Natural killer cell (primary cell): ENCODE results near the gene DGUOK. TPM values are rescaled to one million over a fixed set of nuclear protein-coding genes. Genes with fewer than 3 reads are reported as not detected.

ENCODE experiments used
- ATAC-seq, 3 donors: fragments of 150-1000 bp in 2 of 3; fragments of 200-7000 bp in 1 of 3; cut with Tn5 transposase; 1 replicate in 1 of 3; 2 replicates in 2 of 3; pipeline ENCODE4 v1.10.0; 2021; ENCODE audit warnings: mild to moderate bottlenecking in 2 of 3, moderate library complexity in 2 of 3
- DNase-seq, 2 donors: peaks; one replicate each; pipeline versions ENCODE4 v3.0.0 to v3.0.0-alpha.2; 2013 to 2021; ENCODE audit warnings: mixed read lengths in 1 of 2
- H3K27ac ChIP-seq: one replicate; pipeline ENCODE4 v1.5.1; 2013; ENCODE audit warnings: mild to moderate bottlenecking, low read length
- H3K27me3 ChIP-seq: one replicate; pipeline ENCODE4 v1.6.1; 2013; ENCODE audit warnings: low read length; ENCODE audit not compliant: control insufficient read depth, insufficient read depth
- H3K36me3 ChIP-seq: one replicate; pipeline ENCODE4 v1.6.1; 2013; ENCODE audit warnings: low read length; ENCODE audit not compliant: control insufficient read depth, insufficient read depth
- H3K4me1 ChIP-seq: one replicate; pipeline ENCODE4 v1.6.1; 2013; ENCODE audit warnings: low read length; ENCODE audit not compliant: control insufficient read depth, insufficient read depth
- H3K4me3 ChIP-seq: one replicate; pipeline ENCODE4 v1.5.1; 2013; ENCODE audit warnings: low read length
- H3K9me3 ChIP-seq: one replicate; pipeline ENCODE4 v1.6.1; 2013; ENCODE audit warnings: low read length; ENCODE audit not compliant: control insufficient read depth, insufficient read depth
- H3K27ac Mint-ChIP-seq, 2 donors: one replicate each; pipeline ENCODE4 v1.8.0; 2022; ENCODE audit warnings: mild to moderate bottlenecking in 2 of 2, mixed read lengths in 2 of 2, moderate library complexity in 1 of 2
- H3K27me3 Mint-ChIP-seq, 2 donors: one replicate each; pipeline ENCODE4 v1.8.0; 2022; ENCODE audit warnings: low read depth in 2 of 2, mixed read lengths in 2 of 2
- H3K36me3 Mint-ChIP-seq: one replicate; pipeline ENCODE4 v1.8.0; 2022; ENCODE audit warnings: mixed read lengths
- H3K4me1 Mint-ChIP-seq, 2 donors: one replicate each; pipeline ENCODE4 v1.8.0; 2022; ENCODE audit warnings: mixed read lengths in 2 of 2
- H3K4me3 Mint-ChIP-seq: one replicate; pipeline ENCODE4 v1.8.0; 2022; ENCODE audit warnings: mild to moderate bottlenecking, moderate library complexity, mixed read lengths
- H3K9me3 Mint-ChIP-seq, 2 donors: one replicate each; pipeline ENCODE4 v1.8.0; 2022; ENCODE audit warnings: mixed read lengths in 2 of 2
- WGBS: methylation state at CpG from one replicate; pipeline ENCODE4 v1.1.7; 2013; ENCODE audit warnings: missing lambda C conversion rate; ENCODE audit not compliant: insufficient coverage; 5-methylcytosine and 5-hydroxymethylcytosine counted together
- intact Hi-C: fragments of 100-400 bp; cut with micrococcal nuclease; formaldehyde crosslinking; loops from one replicate; pipeline ENCODE4 v1.14.2; 2022
- total RNA-seq, 4 donors: library from RNA; stranded (reverse); fragments of 120-200 nt in 1 of 4; gene quantifications; one replicate each; pipeline versions ENCODE4 v1.2.3 to v1.2.4, GENCODE V29; 2013 to 2022
- TF ChIP-seq, protein P1 (sequence below): fragments of 200-600 bp; IDR thresholded peaks from one replicate; pipeline ENCODE4 v1.8.0; 2022; ENCODE audit warnings: antibody characterized with exemption

Gene DGUOK
- total RNA-seq, 3 donors from 2014 or later (not counting 1 experiment from before 2014, with no cell fraction given) = 47.6 to 56.8 (median 54.8) TPM

- Histone ChIP-seq H3K4me3 (no peak overlapping the region), H3K27ac (no peak overlapping the region), H3K27me3 (no peaks in the 10 kb centered on the region), H3K4me1 (peaks cover 37% of the 10 kb centered on the region), H3K36me3 (no peaks in the 10 kb centered on the region), H3K9me3 (no peaks in the 10 kb centered on the region)
- ATAC-seq = no peak
- intact Hi-C loops = no loop called here
- Mint-ChIP-seq H3K27ac (no peak overlapping the region), H3K36me3 (no peaks in the 10 kb centered on the region), H3K4me3 (no peak overlapping the region), H3K27me3 (no peaks in the 10 kb centered on the region), H3K4me1 (peaks cover 27 to 37% of the 10 kb centered on the region in 2 donors), H3K9me3 (no peaks in the 10 kb centered on the region)
- TF ChIP-seq, protein P1, sequence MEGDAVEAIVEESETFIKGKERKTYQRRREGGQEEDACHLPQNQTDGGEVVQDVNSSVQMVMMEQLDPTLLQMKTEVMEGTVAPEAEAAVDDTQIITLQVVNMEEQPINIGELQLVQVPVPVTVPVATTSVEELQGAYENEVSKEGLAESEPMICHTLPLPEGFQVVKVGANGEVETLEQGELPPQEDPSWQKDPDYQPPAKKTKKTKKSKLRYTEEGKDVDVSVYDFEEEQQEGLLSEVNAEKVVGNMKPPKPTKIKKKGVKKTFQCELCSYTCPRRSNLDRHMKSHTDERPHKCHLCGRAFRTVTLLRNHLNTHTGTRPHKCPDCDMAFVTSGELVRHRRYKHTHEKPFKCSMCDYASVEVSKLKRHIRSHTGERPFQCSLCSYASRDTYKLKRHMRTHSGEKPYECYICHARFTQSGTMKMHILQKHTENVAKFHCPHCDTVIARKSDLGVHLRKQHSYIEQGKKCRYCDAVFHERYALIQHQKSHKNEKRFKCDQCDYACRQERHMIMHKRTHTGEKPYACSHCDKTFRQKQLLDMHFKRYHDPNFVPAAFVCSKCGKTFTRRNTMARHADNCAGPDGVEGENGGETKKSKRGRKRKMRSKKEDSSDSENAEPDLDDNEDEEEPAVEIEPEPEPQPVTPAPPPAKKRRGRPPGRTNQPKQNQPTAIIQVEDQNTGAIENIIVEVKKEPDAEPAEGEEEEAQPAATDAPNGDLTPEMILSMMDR = no peak
- DNase-seq = no peak
- 98% methylated on average over 7 of the region's 8 CpGs for WGBS
Observed at GRCh38 chr2:73968357-73968937, 41.8 kb downstream of the DGUOK start.

- Histone ChIP-seq H3K4me3 (no peak overlapping the region), H3K4me1 (peaks cover 37% of the 10 kb centered on the region), H3K27ac (no peak overlapping the region), H3K27me3 (no peaks in the 10 kb centered on the region), H3K9me3 (no peaks in the 10 kb centered on the region), H3K36me3 (no peaks in the 10 kb centered on the region)
- intact Hi-C loops = no loop called here
- TF ChIP-seq, protein P1 = no peak
- Mint-ChIP-seq H3K4me3 (no peak overlapping the region), H3K36me3 (no peaks in the 10 kb centered on the region), H3K27me3 (no peaks in the 10 kb centered on the region), H3K9me3 (no peaks in the 10 kb centered on the region), H3K4me1 (peaks cover 27 to 37% of the 10 kb centered on the region in 2 donors), H3K27ac (peak overlapping the region; percentile 90)
- DNase-seq (no peak), ATAC-seq (no peak)
- WGBS = 82% methylated on average over 2 of the region's 4 CpGs
Observed at GRCh38 chr2:73969356-73969755, 42.7 kb downstream of the DGUOK start.

- 24% methylated on average over 6 of the region's 6 CpGs for WGBS
- H3K4me3 Mint-ChIP-seq = peak overlapping the region; percentile 86
- intact Hi-C loops = loop anchor here (2.0 kb wide), 1 partner anchor 17 kb away; no protein-coding TSS in a partner anchor
- no peaks in the 10 kb centered on the region for H3K36me3 Mint-ChIP-seq
- peak overlapping the region; percentile 90 for H3K27ac Mint-ChIP-seq
- TF ChIP-seq, protein P1 = no peak
- Histone ChIP-seq H3K36me3 (no peaks in the 10 kb centered on the region), H3K9me3 (no peaks in the 10 kb centered on the region), H3K27ac (peak overlapping the region; percentile 73), H3K27me3 (no peaks in the 10 kb centered on the region), H3K4me1 (peaks cover 37% of the 10 kb centered on the region), H3K4me3 (no peak overlapping the region)
- ATAC-seq = peak in 1 of 3 donors; percentile 30
- H3K4me1 Mint-ChIP-seq = peaks cover 27 to 37% of the 10 kb centered on the region in 2 donors
- H3K27me3 Mint-ChIP-seq = no peaks in the 10 kb centered on the region
- H3K9me3 Mint-ChIP-seq = no peaks in the 10 kb centered on the region
- peak in 1 of 2 donors; percentile 33 for DNase-seq
Observed at GRCh38 chr2:73970141-73970803, 43.6 kb downstream of the DGUOK start.
